H1 (cell line): ENCODE measurements around the gene GLCE. TPM values are rescaled to one million over a fixed set of nuclear protein-coding genes. Genes with fewer than 3 reads are reported as not detected.

Experiments used
- CTCF ChIA-PET: fragments of 300-600 bp; sonication (Branson Sonifier 250); formaldehyde crosslinking; loops from one replicate; lab custom pipeline; 2021; ENCODE audit not compliant: partially characterized antibody; lab: Charles Lee
- POLR2A ChIA-PET: fragments of 300-600 bp; sonication (Branson Sonifier 250); formaldehyde crosslinking; loops from one replicate; lab custom pipeline; 2021; ENCODE audit warnings: inconsistent platforms; ENCODE audit not compliant: partially characterized antibody; lab: Charles Lee
- DNase-seq, 2 experiments: peaks; one replicate each; pipeline versions ENCODE4 v3.0.0 to v3.0.0-alpha.2; 2010 to 2022; ENCODE audit warnings: low spot score in 2 of 2, low read depth in 1 of 2, mixed read lengths in 1 of 2
- FAIRE-seq: peaks from 2 replicates; lab custom pipeline; 2011; peaks lifted over from hg19 to GRCh38; lab: Jason Lieb, UNC
- H2AFZ ChIP-seq: 2 replicates; pipeline ENCODE4 v1.8.1; 2012; ENCODE audit warnings: low read length, inconsistent platforms
- H2AK5ac ChIP-seq: 2 replicates; pipeline ENCODE4 v1.6.1; 2013; ENCODE audit warnings: low read depth, low read length
- H2BK120ac ChIP-seq: replicated peaks from 2 replicates; pipeline ENCODE3; 2013; ENCODE audit warnings: low read depth, low read length, inconsistent platforms
- H2BK12ac ChIP-seq: 2 replicates; pipeline ENCODE4 v1.6.1; 2013; ENCODE audit warnings: low read depth, low read length
- H2BK15ac ChIP-seq: 2 replicates; pipeline ENCODE4 v1.6.1; 2013; ENCODE audit warnings: low read length
- H2BK20ac ChIP-seq: 2 replicates; pipeline ENCODE4 v1.6.1; 2013; ENCODE audit warnings: low read length
- H2BK5ac ChIP-seq: 2 replicates; pipeline ENCODE4 v1.6.1; 2013; ENCODE audit warnings: low read depth, low read length
- H3K14ac ChIP-seq: 2 replicates; pipeline ENCODE4 v1.6.1; 2013; ENCODE audit warnings: inconsistent platforms; ENCODE audit not compliant: insufficient read length
- H3K18ac ChIP-seq: 2 replicates; pipeline ENCODE4 v1.6.1; 2013; ENCODE audit warnings: low read length; ENCODE audit errors: extremely low read depth
- H3K23ac ChIP-seq: 2 replicates; pipeline ENCODE4 v1.6.1; 2013; ENCODE audit warnings: inconsistent platforms; ENCODE audit not compliant: insufficient read length
- H3K23me2 ChIP-seq: 2 replicates; pipeline ENCODE4 v1.6.1; 2013; ENCODE audit warnings: low read depth, low read length
- H3K27ac ChIP-seq: 2 replicates; pipeline ENCODE4 v1.6.1; 2011; ENCODE audit warnings: low read depth, low read length, inconsistent platforms
- H3K27me3 ChIP-seq, 4 experiments: replicated peaks in 1 of 4; 1 replicate in 1 of 4; 2 replicates in 3 of 4; pipeline versions ENCODE4 v1.6.1 to v1.8.1; 2011 to 2013; ENCODE audit warnings: low read length in 3 of 4, mild to moderate bottlenecking in 3 of 4, inconsistent platforms in 2 of 4, mixed read lengths in 2 of 4, moderate library complexity in 1 of 4; ENCODE audit not compliant: control insufficient read depth in 3 of 4, insufficient read depth in 3 of 4; ENCODE audit errors: extremely low read depth in 1 of 4
- H3K36me3 ChIP-seq, 4 experiments: 2 replicates each; pipeline versions ENCODE4 v1.6.1 to v1.8.1; 2011 to 2013; ENCODE audit warnings: mild to moderate bottlenecking in 4 of 4, low read length in 3 of 4, moderate library complexity in 2 of 4, control low read depth in 1 of 4, inconsistent platforms in 1 of 4; ENCODE audit not compliant: insufficient read depth in 4 of 4, control insufficient read depth in 2 of 4
- H3K4ac ChIP-seq: replicated peaks from 2 replicates; pipeline ENCODE3; 2013; ENCODE audit warnings: low read length, low read depth, mixed read lengths, inconsistent platforms; ENCODE audit not compliant: insufficient read length
- H3K4me1 ChIP-seq, 4 experiments: replicated peaks in 1 of 4; 1 replicate in 1 of 4; 2 replicates in 3 of 4; pipeline versions ENCODE4 v1.6.1 to v1.8.1; 2011 to 2013; ENCODE audit warnings: low read length in 3 of 4, inconsistent platforms in 2 of 4, mixed read lengths in 1 of 4; ENCODE audit not compliant: insufficient read depth in 4 of 4, control insufficient read depth in 3 of 4
- H3K4me2 ChIP-seq, 2 experiments: 2 replicates each; pipeline versions ENCODE4 v1.6.1 to v1.8.1; 2011 to 2013; ENCODE audit warnings: low read depth in 2 of 2, low read length in 2 of 2, control low read depth in 1 of 2, inconsistent platforms in 1 of 2, mild to moderate bottlenecking in 1 of 2; ENCODE audit not compliant: insufficient read depth in 1 of 2
- H3K4me3 ChIP-seq, 4 experiments: fragments of 200-600, 300-600 bp in 1 of 4; sonication (generic), shearing (Covaris generic), sonication (Bioruptor Twin) in 1 of 4; 2 replicates each; pipeline versions ENCODE4 v1.5.1 to v1.8.1; 2011 to 2016; ENCODE audit warnings: low read length in 4 of 4, low read depth in 3 of 4, control low read depth in 2 of 4, inconsistent platforms in 2 of 4, mild to moderate bottlenecking in 2 of 4, mixed read lengths in 1 of 4, moderate library complexity in 1 of 4; ENCODE audit not compliant: insufficient read depth in 2 of 4; ENCODE audit errors: extremely low read depth in 1 of 4
- H3K56ac ChIP-seq: replicated peaks from 2 replicates; pipeline ENCODE3; 2013; ENCODE audit warnings: low read depth, mild to moderate bottlenecking, mixed read lengths, low read length, inconsistent platforms; ENCODE audit not compliant: insufficient read length
- H3K79me1 ChIP-seq: 2 replicates; pipeline ENCODE4 v1.6.1; 2013; ENCODE audit warnings: low read depth, low read length, control low read depth
- H3K79me2 ChIP-seq, 2 experiments: 2 replicates each; pipeline versions ENCODE4 v1.6.1 to v1.8.1; 2012 to 2013; ENCODE audit warnings: low read length in 2 of 2, mild to moderate bottlenecking in 2 of 2, inconsistent platforms in 1 of 2; ENCODE audit not compliant: insufficient read depth in 2 of 2, control insufficient read depth in 1 of 2
- H3K9ac ChIP-seq, 4 experiments: replicated peaks in 1 of 4; 1 replicate in 1 of 4; 2 replicates in 3 of 4; pipeline versions ENCODE4 v1.6.1 to v1.8.1; 2011 to 2013; ENCODE audit warnings: low read depth in 3 of 4, low read length in 3 of 4, control low read depth in 2 of 4, mild to moderate bottlenecking in 2 of 4, moderate library complexity in 2 of 4, inconsistent platforms in 1 of 4; ENCODE audit errors: extremely low read depth in 1 of 4
- H3K9me3 ChIP-seq, 2 experiments: 2 replicates each; pipeline versions ENCODE4 v1.6.1 to v1.8.1; 2012 to 2013; ENCODE audit warnings: mild to moderate bottlenecking in 2 of 2, moderate library complexity in 2 of 2, control low read depth in 1 of 2, inconsistent platforms in 1 of 2, low read depth in 1 of 2, low read length in 1 of 2, mixed read lengths in 1 of 2; ENCODE audit not compliant: insufficient read depth in 2 of 2
- H4K20me1 ChIP-seq, 2 experiments: replicated peaks in 1 of 2; 2 replicates each; pipeline versions ENCODE3 to v1.8.1; 2011 to 2013; ENCODE audit warnings: inconsistent platforms in 2 of 2, low read length in 2 of 2, mild to moderate bottlenecking in 1 of 2; ENCODE audit not compliant: insufficient read depth in 2 of 2, control insufficient read depth in 1 of 2
- H4K5ac ChIP-seq: 2 replicates; pipeline ENCODE4 v1.6.1; 2013; ENCODE audit warnings: low read length, low read depth, mixed read lengths, inconsistent platforms; ENCODE audit not compliant: insufficient read length
- H4K8ac ChIP-seq: 2 replicates; pipeline ENCODE4 v1.8.0; 2013; ENCODE audit warnings: mild to moderate bottlenecking, moderate library complexity, low read length, inconsistent platforms; ENCODE audit not compliant: insufficient read depth; ENCODE audit errors: extremely low read depth
- H4K91ac ChIP-seq: replicated peaks from 2 replicates; pipeline ENCODE3; 2013; ENCODE audit warnings: low read length, mixed read lengths, inconsistent platforms; ENCODE audit not compliant: insufficient read length
- ATF3 ChIP-seq: IDR thresholded peaks from 2 replicates; pipeline ENCODE4 v1.6.1; 2011; ENCODE audit warnings: low read depth, mild to moderate bottlenecking, low read length; ENCODE audit not compliant: insufficient read depth
- EGR1 ChIP-seq: IDR thresholded peaks from 2 replicates; pipeline ENCODE4 v1.6.1; 2011; ENCODE audit warnings: low read depth, low read length, borderline replicate concordance
- HDAC6 ChIP-seq: IDR thresholded peaks from one replicate; pipeline ENCODE4 v1.7.1; 2012; ENCODE audit warnings: low read depth, mild to moderate bottlenecking, inconsistent platforms, low read length, moderate library complexity
- NRF1 ChIP-seq: IDR thresholded peaks from 2 replicates; pipeline ENCODE4 v1.6.1; 2011; ENCODE audit warnings: mild to moderate bottlenecking, low read depth, low read length, improper control_type of control experiment
- SP1 ChIP-seq: IDR thresholded peaks from 2 replicates; pipeline ENCODE4 v1.6.1; 2011; ENCODE audit warnings: low read depth, low read length
- TCF12 ChIP-seq: IDR thresholded peaks from 2 replicates; pipeline ENCODE4 v1.6.1; 2011; ENCODE audit warnings: low read depth, mild to moderate bottlenecking, low read length
- YY1 ChIP-seq: IDR thresholded peaks from 2 replicates; pipeline ENCODE4 v1.6.1; 2011; ENCODE audit warnings: low read depth, mild to moderate bottlenecking, low read length
- WGBS, 2 experiments: shearing (Covaris generic) in 1 of 2; methylation state at CpG; one replicate each; pipeline versions ENCODE4 v1.1.6 to v1.1.7; 2013 to 2015; ENCODE audit warnings: low lambda C conversion rate in 2 of 2, mixed read lengths in 2 of 2, inconsistent platforms in 1 of 2, low coverage in 1 of 2, missing lambda C conversion rate in 1 of 2; ENCODE audit not compliant: insufficient replicate concordance in 2 of 2, insufficient coverage in 1 of 2, insufficient read length in 1 of 2; ENCODE audit errors: extremely low coverage in 1 of 2, missing lambda C conversion rate in 1 of 2; 5-methylcytosine and 5-hydroxymethylcytosine counted together
- polyA plus RNA-seq, 7 experiments: library from polyadenylated mRNA; depleted of rRNA in 3 of 7; stranded (reverse) in 5 of 7; unstranded in 2 of 7; fragments of >200 nt in 5 of 7; fragments of 200-250 nt in 2 of 7; gene quantifications; 1 replicate in 5 of 7; 2 replicates in 1 of 7; 4 replicates in 1 of 7; pipeline versions ENCODE4 v1.2.1 to v1.2.3, GENCODE V29; 2011 to 2013; ENCODE audit warnings: missing spikeins in 2 of 7, mixed read lengths in 2 of 7
- total RNA-seq: library from RNA; stranded (reverse); fragmentation: NEBNext Ultra II Directional; extraction: Animal tissue kit (Norgen Biotek cat#: 25700); gene quantifications from 2 replicates; pipeline ENCODE4 v1.2.1, GENCODE V29; 2021

Gene GLCE
- total and polyA plus RNA-seq, 2 of the 8 experiments (the other 6 are each of a cell fraction or from before 2014, with no cell fraction given): 17.1 to 22.7 TPM

- Histone ChIP-seq H3K4me3 (no peak overlapping the region), H2BK12ac (no peak overlapping the region), H3K27ac (no peak overlapping the region), H3K14ac (no peak overlapping the region), H4K91ac (no peak overlapping the region), H2BK15ac (no peak overlapping the region), H3K4me2 (no peak overlapping the region), H2BK5ac (no peak overlapping the region), H3K9me3 (0 out of 4 replicates have a peak, but pooled peaks cover 0 to 3% of the 10 kb centered on the region in 2 experiments), H3K9ac (no peak overlapping the region), H2BK20ac (no peak overlapping the region), H3K4me1 (peaks cover 0 to 8% (median 3%) of the 10 kb centered on the region in 4 experiments; a peak in 4 of 7 replicates), H3K18ac (no peak overlapping the region), H2BK120ac (no peak overlapping the region), H3K23me2 (no peaks in the 10 kb centered on the region), H4K5ac (no peak overlapping the region), H3K36me3 (no peaks in the 10 kb centered on the region; a peak in 3 of 8 replicates), H3K23ac (no peak overlapping the region), H4K20me1 (no peaks in the 10 kb centered on the region), H2AK5ac (no peak overlapping the region), H3K27me3 (peaks cover 0 to 1% (median 0%) of the 10 kb centered on the region in 4 experiments; a peak in 1 of 7 replicates), H4K8ac (no peak overlapping the region), H3K79me1 (no peaks in the 10 kb centered on the region), H2AFZ (no peak overlapping the region), H3K79me2 (no peaks in the 10 kb centered on the region; a peak in 1 of 4 replicates), H3K56ac (peak overlapping the region; percentile 46), H3K4ac (no peak overlapping the region)
- no peak for FAIRE-seq
- DNase-seq: no peak
- WGBS, 2 experiments: 67% methylated on average over 3 of the region's 3 CpGs; no CpG with 5 or more reads in 1 of the 2 experiments
- POLR2A ChIA-PET: interaction anchor here (1.2 to 1.5 kb wide), 3 partner anchors 18 to 150 kb away, joined by 3 to 5 read pairs (median 3); partner anchors contain the start of gene GLCE
- CTCF ChIA-PET: interaction anchor here (0.6 to 5.2 kb wide), 13 partner anchors 36 to 630 kb away, joined by 3 to 28 read pairs (median 4); no protein-coding TSS in a partner anchor
- no peak for TF ChIP-seq TCF12
- TF ChIP-seq NRF1: no peak
- TF ChIP-seq YY1: no peak
- TF ChIP-seq SP1: no peak
- no peak for TF ChIP-seq ATF3
- TF ChIP-seq HDAC6: no peak
- TF ChIP-seq EGR1: no peak
These were observed 65.6 kb downstream of the GLCE start for GRCh38 chr15:69226023-69226355.
